C4-2B (cell line): ENCODE results near the gene ZNF492.

Experiments
- CTCF ChIP-seq: fragments of 450-650 bp; conservative IDR thresholded peaks from 2 replicates; pipeline ENCODE4 v1.5.1; 2017; ENCODE audit warnings: mild to moderate bottlenecking
- ZFX ChIP-seq: fragments of 450-650 bp; IDR thresholded peaks from 2 replicates; pipeline ENCODE4 v1.6.1; 2017

- TF ChIP-seq CTCF, result no peak
- TF ChIP-seq ZFX, result no peak
These were observed 5.7 kb upstream of the ZNF492 start for GRCh38 chr19:22628401-22628800.
